GM13977 (cell line): ENCODE data around the gene LMOD2.
"Not testable (repeated sequence)": the region's sequence is repeated elsewhere in the genome, so short reads cannot be mapped to it uniquely, and the experiment has no call there.

Experiments used
- DNase-seq: peaks from one replicate; pipeline ENCODE4 v3.0.0; 2012; ENCODE audit warnings: low spot score
- CTCF ChIP-seq: IDR thresholded peaks from 2 replicates; pipeline ENCODE4 v1.5.1; 2012; ENCODE audit warnings: mild to moderate bottlenecking, control low read depth; ENCODE audit not compliant: insufficient read depth; ENCODE audit errors: extremely low read depth, missing control alignments
- in situ Hi-C: fragments of 300-500 bp; cut with MboI; formaldehyde crosslinking; loops from one replicate; pipeline ENCODE4 v1.12.0; 2022; ENCODE audit warnings: low sequenced_read_pairs, low pct_unique_long_range_greater_than_20kb, mixed read lengths, inconsistent platforms; ENCODE audit not compliant: unreplicated experiment

The LMOD2 gene

GRCh38 chr7:123628829-123629228, 26.8 kb upstream of the LMOD2 start:
- no peak for TF ChIP-seq CTCF
- in situ Hi-C loops = no loop called here
- no peak for DNase-seq

GRCh38 chr7:123629281-123629680, 26.4 kb upstream of the LMOD2 start:
- in situ Hi-C loops = no loop called here
- TF ChIP-seq CTCF = no peak
- no peak for DNase-seq

- in situ Hi-C loops = no loop called here
- TF ChIP-seq CTCF = no peak
- no peak for DNase-seq
Measured at GRCh38 chr7:123632808-123633207, 22.9 kb upstream of the LMOD2 start.

GRCh38 chr7:123633553-123633952, 22.1 kb upstream of the LMOD2 start:
- DNase-seq = no peak
- no peak for TF ChIP-seq CTCF
- in situ Hi-C loops = no loop called here

GRCh38 chr7:123634011-123634573, 21.6 kb upstream of the LMOD2 start:
- DNase-seq, in situ Hi-C loops: not testable (repeated sequence)

- peak; percentile 17 for DNase-seq
- peak; percentile 35 for TF ChIP-seq CTCF
- in situ Hi-C loops = no loop called here
Measured at GRCh38 chr7:123635551-123636359, 19.9 kb upstream of the LMOD2 start.

- no peak for DNase-seq
- no peak for TF ChIP-seq CTCF
- in situ Hi-C loops = no loop called here
Measured at GRCh38 chr7:123637203-123637602, 18.5 kb upstream of the LMOD2 start.
